ENCODE results near the gene CCL3.
"Not testable (repeated sequence)": the region's sequence is repeated elsewhere in the genome, so short reads cannot be mapped to it uniquely, and the experiment has no call there.

The CCL3 gene

GRCh38 chr17:36117505-36118382 lies 27.8 kb upstream of the CCL3 start:
- no peak for DNase-seq

- not testable (repeated sequence) for DNase-seq
These were observed 25.7 kb upstream of the CCL3 start for GRCh38 chr17:36115649-36115977.

- DNase-seq: not testable (repeated sequence)
These were observed 25.2 kb upstream of the CCL3 start for GRCh38 chr17:36114971-36115648.

- not testable (repeated sequence) for DNase-seq
These were observed 23.2 kb upstream of the CCL3 start for GRCh38 chr17:36113131-36113530.

- DNase-seq: no peak
These were observed 22.6 kb upstream of the CCL3 start for GRCh38 chr17:36112572-36112971.

GRCh38 chr17:36111068-36111490 lies 21.1 kb upstream of the CCL3 start:
- no peak for DNase-seq

- not testable (repeated sequence) for DNase-seq
These were observed 18.3 kb upstream of the CCL3 start for GRCh38 chr17:36108265-36108664.

GRCh38 chr17:36107660-36108059 lies 17.7 kb upstream of the CCL3 start:
- DNase-seq: no peak

GRCh38 chr17:36106493-36106835 lies 16.5 kb upstream of the CCL3 start:
- DNase-seq: no peak

- DNase-seq: no peak
These were observed 16.0 kb upstream of the CCL3 start for GRCh38 chr17:36105781-36106492.

- no peak for DNase-seq
These were observed 14.8 kb upstream of the CCL3 start for GRCh38 chr17:36104701-36105181.

GRCh38 chr17:36104246-36104645 lies 14.3 kb upstream of the CCL3 start:
- not testable (repeated sequence) for DNase-seq

GRCh38 chr17:36103401-36103975 lies 13.5 kb upstream of the CCL3 start, which contains the start of gene CCL4:
TSS of gene CCL4 (plus strand) at chr17:36103827. CDS start at chr17:36103906, 79 bp downstream.
- DNase-seq: peak in 1 of 56 donors; percentile 9

GRCh38 chr17:36099004-36099403 lies 9.1 kb upstream of the CCL3 start:
- DNase-seq: not testable (repeated sequence)

- no peak for DNase-seq
These were observed 6.0 kb upstream of the CCL3 start for GRCh38 chr17:36095992-36096391.

- DNase-seq: no peak
These were observed 4.8 kb upstream of the CCL3 start for GRCh38 chr17:36094746-36095145.

GRCh38 chr17:36094232-36094631 lies 4.3 kb upstream of the CCL3 start:
- no peak for DNase-seq

GRCh38 chr17:36092715-36093114 lies 2.8 kb upstream of the CCL3 start:
- not testable (repeated sequence) for DNase-seq

- DNase-seq: no peak
These were observed 2.3 kb upstream of the CCL3 start for GRCh38 chr17:36092230-36092629.

GRCh38 chr17:36089339-36089865 lies 541 bp downstream of the CCL3 start:
- no peak for DNase-seq

- no peak for DNase-seq
These were observed 1.1 kb downstream of the CCL3 start for GRCh38 chr17:36088670-36089338.
